Right forelimb (tissue), 1 donor: ENCODE results near the gene JADE1.

Experiments used
- DNase-seq: peaks from one replicate; pipeline ENCODE4 v3.0.0-alpha.2; 2018

The JADE1 gene

DNA sequence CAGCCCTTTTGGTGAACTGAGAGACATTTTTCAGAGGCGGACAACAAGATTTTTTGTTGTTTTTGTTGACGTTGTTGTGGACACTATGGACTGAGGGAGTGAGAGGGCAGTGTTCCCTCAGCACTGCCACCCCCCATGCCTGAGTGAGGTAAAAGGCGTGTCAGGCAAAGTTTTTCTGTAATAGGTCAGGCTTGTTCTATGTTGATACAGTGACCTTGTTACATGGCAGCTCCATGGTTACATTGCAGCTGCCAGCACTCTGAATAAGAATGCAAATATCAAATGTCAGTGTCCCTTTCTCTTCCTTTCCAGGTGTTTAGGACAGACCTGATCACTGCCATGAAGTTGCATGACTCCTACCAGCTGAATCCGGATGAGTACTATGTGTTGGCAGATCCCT is 36.6 kb downstream of the JADE1 start:
- no peak for DNase-seq

GRCh38 chr4:128847082-128847724 is 37.7 kb downstream of the JADE1 start:
- DNase-seq, result no peak

GRCh38 chr4:128848461-128848860 is 39.0 kb downstream of the JADE1 start:
- DNase-seq, result no peak

DNA sequence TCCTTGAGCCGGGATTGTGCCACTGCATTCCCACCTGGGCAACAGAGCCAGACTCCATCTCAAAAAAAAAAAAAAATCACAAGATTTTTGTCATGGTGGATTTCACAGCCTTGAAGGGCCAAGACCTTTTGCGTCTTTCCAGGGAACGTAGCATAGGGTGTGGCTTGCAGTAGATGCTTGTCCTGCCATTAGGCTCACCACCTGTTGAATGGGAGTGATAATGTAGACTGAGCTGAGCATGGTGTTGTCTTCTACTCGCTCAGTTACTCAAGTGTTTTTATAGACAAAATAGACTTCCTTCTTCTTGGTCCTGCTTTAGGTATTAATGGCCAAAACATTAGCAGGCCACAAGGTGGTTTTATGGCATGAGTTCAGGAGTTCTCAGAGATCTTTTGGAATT is 40.8 kb downstream of the JADE1 start:
- no peak for DNase-seq

GRCh38 chr4:128853741-128854140 is 44.2 kb downstream of the JADE1 start:
- DNase-seq, result no peak

DNA sequence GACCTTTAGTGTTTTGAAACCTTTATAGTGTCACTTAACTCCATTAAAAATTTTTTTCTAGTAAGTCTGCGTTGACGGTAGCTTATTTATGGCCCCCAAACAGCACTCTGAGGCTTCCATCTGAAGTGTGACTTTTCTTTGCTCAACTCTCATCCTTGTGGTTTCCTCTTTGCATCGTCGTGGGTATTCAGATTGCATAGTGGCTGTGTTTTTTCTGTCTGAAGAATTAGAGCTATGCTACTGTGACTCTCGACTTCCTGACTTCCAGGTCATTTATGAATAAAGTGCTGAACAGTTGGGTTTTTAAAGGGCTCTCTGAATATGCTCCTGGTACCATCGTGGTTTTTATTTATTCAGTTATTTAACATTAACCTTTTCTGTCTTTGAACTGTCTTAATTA is 44.9 kb downstream of the JADE1 start:
- DNase-seq, result no peak

GRCh38 chr4:128855621-128856020 is 46.1 kb downstream of the JADE1 start:
- no peak for DNase-seq

GRCh38 chr4:128856246-128856645 is 46.7 kb downstream of the JADE1 start:
- no peak for DNase-seq

GRCh38 chr4:128858879-128859671 is 49.6 kb downstream of the JADE1 start:
- peak; percentile 62 for DNase-seq

DNA sequence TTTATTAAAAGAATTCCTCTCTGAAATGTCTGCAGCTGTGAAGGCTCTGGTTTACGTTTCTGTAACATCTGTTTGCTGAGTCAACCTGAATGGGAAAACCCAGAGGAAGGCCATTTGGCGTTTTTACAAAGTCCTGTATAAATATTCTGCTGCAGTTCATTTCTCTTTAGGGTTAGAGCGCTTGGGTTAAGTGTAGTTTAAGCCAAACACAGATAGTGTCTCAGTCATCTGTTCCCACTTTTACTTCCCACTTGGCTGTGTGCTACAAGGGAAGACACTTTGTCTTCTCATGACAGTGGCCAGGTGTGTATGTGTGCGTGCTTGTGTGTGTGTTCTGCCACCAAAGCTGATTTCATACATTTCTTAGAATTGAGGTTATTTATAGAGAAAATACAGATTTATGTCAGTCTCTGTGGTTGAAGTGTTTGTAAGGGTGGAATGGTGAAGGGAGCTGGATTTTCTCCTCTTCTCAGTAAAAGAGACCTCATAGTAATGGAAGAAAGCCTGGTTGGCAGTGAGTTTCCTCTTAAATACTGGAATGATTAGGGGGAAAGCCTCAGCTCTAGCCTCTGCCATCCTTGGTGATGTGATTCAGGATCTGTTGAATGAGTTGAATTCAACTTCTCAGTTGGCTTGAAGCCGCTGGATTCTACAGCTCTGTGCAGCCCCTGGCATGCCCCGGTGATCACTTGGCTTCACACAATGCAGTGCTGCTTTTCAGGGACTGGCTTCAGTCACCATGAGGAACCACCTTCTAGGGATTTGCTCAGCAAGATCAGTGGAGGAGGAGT is 50.6 kb downstream of the JADE1 start:
- no peak for DNase-seq

- no peak for DNase-seq
Measured at GRCh38 chr4:128861856-128862518, 52.5 kb downstream of the JADE1 start.

DNA sequence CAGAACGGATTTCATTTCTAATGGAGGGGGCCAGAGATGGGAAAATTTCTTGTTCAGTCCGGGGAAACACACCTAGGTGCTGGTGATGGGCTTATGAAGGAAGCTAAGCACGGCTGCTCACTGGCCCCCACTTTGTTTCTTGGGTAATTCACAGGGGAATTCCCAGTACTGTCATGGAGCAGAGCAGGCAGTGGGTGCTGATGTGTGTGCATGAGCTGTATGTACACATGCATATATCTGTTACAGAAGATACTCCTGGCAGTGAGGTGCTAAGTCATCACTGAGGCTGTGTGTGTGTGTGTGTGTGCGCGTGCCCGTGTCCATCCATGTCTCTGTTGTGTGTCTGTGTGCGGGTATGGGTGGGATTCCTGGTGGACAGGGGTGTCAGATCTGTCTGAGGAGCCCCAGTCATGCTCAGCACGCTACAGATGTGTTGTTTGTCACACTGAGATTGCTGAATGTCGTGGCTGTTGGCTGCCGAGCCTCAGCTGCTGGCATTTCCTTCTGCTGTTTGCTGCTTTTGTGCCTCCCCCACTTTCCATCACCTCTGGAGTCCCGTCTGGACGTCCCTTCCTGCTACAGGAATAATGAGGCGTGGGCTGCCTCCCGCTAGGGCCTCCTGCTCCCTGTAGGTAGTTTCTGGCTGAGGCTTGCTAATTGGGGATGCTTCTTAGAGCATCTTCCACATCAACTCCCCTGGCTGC is 53.3 kb downstream of the JADE1 start:
- no peak for DNase-seq

- peak; percentile 89 for DNase-seq
Measured at GRCh38 chr4:128863312-128864075, 54.0 kb downstream of the JADE1 start.

DNA sequence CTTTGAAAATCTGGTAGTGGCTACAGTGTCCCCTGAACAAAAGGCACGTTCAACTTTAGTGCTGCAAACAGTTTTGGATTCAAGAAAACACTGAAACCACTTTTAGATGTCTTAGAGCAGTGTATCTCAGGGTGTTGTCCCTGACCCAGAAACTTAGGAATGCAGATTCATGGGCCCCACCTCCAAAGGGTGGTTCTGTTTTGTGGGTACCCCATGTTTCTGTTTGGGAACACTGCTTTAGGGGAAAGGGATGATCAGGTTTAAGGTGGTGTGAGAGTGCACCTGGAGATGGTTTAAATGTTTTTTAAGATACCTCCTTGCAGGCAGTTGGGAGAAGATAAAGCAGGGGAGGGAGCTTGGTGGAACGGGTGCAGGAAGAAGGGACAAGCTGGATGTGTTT is 55.6 kb downstream of the JADE1 start:
- DNase-seq, result no peak

GRCh38 chr4:128866269-128866668 is 56.8 kb downstream of the JADE1 start:
- DNase-seq, result no peak

DNA sequence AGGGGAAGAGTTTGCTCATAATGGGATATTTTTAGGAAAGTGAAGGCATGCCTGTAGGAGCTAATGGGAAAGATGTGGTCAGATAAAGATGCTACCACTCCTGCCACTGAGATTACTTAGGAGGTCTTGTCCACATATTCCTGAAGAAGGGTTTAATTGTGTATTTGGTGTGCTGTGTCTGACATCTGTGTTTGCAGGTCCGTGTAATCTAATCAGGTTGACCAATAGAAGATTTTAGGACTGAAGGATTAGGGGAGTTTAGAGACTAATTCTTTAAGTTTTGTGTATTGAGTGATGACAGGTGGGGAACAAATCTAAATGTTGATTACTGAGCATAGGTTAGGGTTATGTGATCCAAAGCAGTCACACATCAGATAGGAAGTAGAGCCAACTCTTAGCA is 57.2 kb downstream of the JADE1 start:
- no peak for DNase-seq

- DNase-seq, result no peak
Measured at GRCh38 chr4:128868758-128869157, 59.3 kb downstream of the JADE1 start.

GRCh38 chr4:128869776-128870509 is 60.4 kb downstream of the JADE1 start:
- no peak for DNase-seq

DNA sequence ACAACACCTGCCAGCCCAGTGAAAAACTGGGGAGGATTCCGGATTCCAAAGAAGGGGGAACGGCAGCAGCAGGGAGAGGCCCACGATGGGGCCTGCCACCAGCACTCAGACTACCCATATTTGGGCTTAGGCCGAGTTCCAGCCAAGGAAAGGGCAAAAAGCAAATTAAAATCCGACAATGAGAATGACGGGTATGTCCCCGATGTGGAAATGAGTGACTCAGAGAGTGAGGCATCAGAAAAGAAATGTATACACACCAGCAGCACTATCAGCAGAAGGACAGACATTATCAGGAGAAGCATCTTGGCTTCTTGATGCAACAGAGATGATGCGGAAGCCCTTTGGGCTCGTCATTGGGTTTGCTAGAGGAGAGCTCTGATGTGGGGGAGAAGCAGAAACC is 62.4 kb downstream of the JADE1 start:
- no peak for DNase-seq

- DNase-seq, result no peak
Measured at GRCh38 chr4:128876200-128876599, 66.7 kb downstream of the JADE1 start.

DNA sequence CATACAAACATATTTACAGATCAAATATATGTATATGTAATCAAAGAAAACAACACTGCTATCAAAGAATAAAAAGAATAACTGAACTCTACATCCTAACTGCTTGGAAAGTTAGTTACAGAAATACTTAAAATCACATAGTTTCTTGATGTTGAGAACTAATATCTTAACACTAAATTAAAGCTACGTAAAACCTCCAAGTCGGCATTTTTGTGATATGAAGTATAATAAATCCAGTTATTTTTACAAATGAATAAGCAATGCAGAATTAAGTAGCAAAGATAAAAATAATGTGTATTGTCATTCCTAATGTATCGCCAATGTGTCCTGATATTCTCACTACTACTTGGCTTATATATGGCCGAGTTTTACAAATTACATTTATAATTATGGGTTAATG is 68.4 kb downstream of the JADE1 start:
- no peak for DNase-seq
